Measurements from ENCODE around the gene KCNC1. TPM values are rescaled to one million over a fixed set of nuclear protein-coding genes. Genes with fewer than 3 reads are reported as not detected.

KCNC1 gene
- total RNA-seq = not detected
- polyA plus RNA-seq = not detected
- long read RNA-seq, donor 1, partial matches to known transcripts = 0 of 19 reads
- long read RNA-seq, donor 1, other reads (novel, unspliced or antisense) = 19 of 19 reads
- long read RNA-seq, donor 2, partial matches to known transcripts = 0 of 28 reads
- long read RNA-seq, donor 2, other reads (novel, unspliced or antisense) = 28 of 28 reads

GRCh38 chr11:17734418-17734911 lies at the start of gene KCNC1:
TSS of gene KCNC1 (plus strand) at chr11:17734781. CDS start at chr11:17736003, 1,222 bp downstream.
- Histone ChIP-seq H3K27ac (ENCODE audit: low read depth in 1 of 2, low read length in 2 of 2) (no peak within 1 kb of the TSS), H3K4me3 (ENCODE audit: low read length in 2 of 2) (peak within 1 kb of the TSS in 1 of 2 donors; percentile 28), H3K4me1 (ENCODE audit: control insufficient read depth in 1 of 2, insufficient read depth in 2 of 2, low read length in 2 of 2) (no peaks in the 10 kb centered on the region), H3K36me3 (ENCODE audit: control insufficient read depth in 1 of 2, insufficient read depth in 2 of 2, low read length in 1 of 2) (no peaks in the 10 kb centered on the region), H3K27me3 (ENCODE audit: control insufficient read depth in 1 of 2, insufficient read depth in 2 of 2, low read length in 1 of 2) (no peaks in the 10 kb centered on the region), H3K9me3 (ENCODE audit: control insufficient read depth, low read length) (no peaks in the 10 kb centered on the region)
- DNase-seq = peak in 1 of 2 donors; percentile 82
- WGBS, 2 donors = 0 to 1% methylated on average over 39 to 66 of the region's 66 CpGs
- intact Hi-C loops (cut with DNase I) = loop anchor here (5.0 kb wide), 3 partner anchors 93 to 368 kb away; no protein-coding TSS in a partner anchor
- no peak for ATAC-seq (ENCODE audit: low FRiP score)

GRCh38 chr11:17686231-17686980 lies 48.2 kb upstream of the KCNC1 start:
- Histone ChIP-seq H3K36me3 (ENCODE audit: control insufficient read depth in 1 of 2, insufficient read depth in 2 of 2, low read length in 1 of 2) (no peaks in the 10 kb centered on the region), H3K4me1 (ENCODE audit: control insufficient read depth in 1 of 2, insufficient read depth in 2 of 2, low read length in 2 of 2) (no peaks in the 10 kb centered on the region), H3K9me3 (ENCODE audit: control insufficient read depth, low read length) (no peaks in the 10 kb centered on the region), H3K4me3 (ENCODE audit: low read length in 2 of 2) (no peak overlapping the region), H3K27me3 (ENCODE audit: control insufficient read depth in 1 of 2, insufficient read depth in 2 of 2, low read length in 1 of 2) (no peaks in the 10 kb centered on the region), H3K27ac (ENCODE audit: low read depth in 1 of 2, low read length in 2 of 2) (no peak overlapping the region)
- no peak for ATAC-seq (ENCODE audit: low FRiP score)
- WGBS, 2 donors = 19% methylated on average over 8 of the region's 8 CpGs
- DNase-seq = no peak
- intact Hi-C loops (cut with DNase I) = no loop called here

- Histone ChIP-seq H3K4me3 (ENCODE audit: low read length in 2 of 2) (no peak overlapping the region), H3K36me3 (ENCODE audit: control insufficient read depth in 1 of 2, insufficient read depth in 2 of 2, low read length in 1 of 2) (no peaks in the 10 kb centered on the region), H3K4me1 (ENCODE audit: control insufficient read depth in 1 of 2, insufficient read depth in 2 of 2, low read length in 2 of 2) (no peaks in the 10 kb centered on the region), H3K27ac (ENCODE audit: low read depth in 1 of 2, low read length in 2 of 2) (no peak overlapping the region), H3K9me3 (ENCODE audit: control insufficient read depth, low read length) (no peaks in the 10 kb centered on the region), H3K27me3 (ENCODE audit: control insufficient read depth in 1 of 2, insufficient read depth in 2 of 2, low read length in 1 of 2) (no peaks in the 10 kb centered on the region)
- WGBS, 2 donors = 83 to 84% methylated on average over 16 to 18 of the region's 18 CpGs
- intact Hi-C loops (cut with DNase I) = no loop called here
- ATAC-seq (ENCODE audit: low FRiP score) (no peak), DNase-seq (no peak)
These were observed 46.5 kb upstream of the KCNC1 start for GRCh38 chr11:17687946-17688670.

- no peaks in the 10 kb centered on the region for H3K4me1 ChIP-seq (ENCODE audit: control insufficient read depth in 1 of 2, insufficient read depth in 2 of 2, low read length in 2 of 2)
- no peak for ATAC-seq (ENCODE audit: low FRiP score)
These were observed 43.0 kb upstream of the KCNC1 start for GRCh38 chr11:17691550-17691949.

GRCh38 chr11:17691976-17692375 lies 42.6 kb upstream of the KCNC1 start:
- ATAC-seq (ENCODE audit: low FRiP score) = no peak
- intact Hi-C loops (cut with DNase I) = no loop called here
- 58 to 65% methylated on average over 10 of the region's 10 CpGs for WGBS, 2 donors
- H3K9me3 ChIP-seq (ENCODE audit: control insufficient read depth, low read length) = no peaks in the 10 kb centered on the region
- H3K36me3 ChIP-seq (ENCODE audit: control insufficient read depth in 1 of 2, insufficient read depth in 2 of 2, low read length in 1 of 2) = no peaks in the 10 kb centered on the region
- no peaks in the 10 kb centered on the region for H3K4me1 ChIP-seq (ENCODE audit: control insufficient read depth in 1 of 2, insufficient read depth in 2 of 2, low read length in 2 of 2)
- no peak overlapping the region for H3K4me3 ChIP-seq (ENCODE audit: low read length in 2 of 2)
- no peaks in the 10 kb centered on the region for H3K27me3 ChIP-seq (ENCODE audit: control insufficient read depth in 1 of 2, insufficient read depth in 2 of 2, low read length in 1 of 2)
- no peak for DNase-seq
- H3K27ac ChIP-seq (ENCODE audit: low read depth in 1 of 2, low read length in 2 of 2) = no peak overlapping the region

More at GRCh38 chr11:17691550-17691949, 43.0 kb upstream of the KCNC1 start:
- no peaks in the 10 kb centered on the region for H3K27me3 ChIP-seq (ENCODE audit: control insufficient read depth in 1 of 2, insufficient read depth in 2 of 2, low read length in 1 of 2)
- H3K9me3 ChIP-seq (ENCODE audit: control insufficient read depth, low read length) = no peaks in the 10 kb centered on the region
- H3K4me3 ChIP-seq (ENCODE audit: low read length in 2 of 2) = no peak overlapping the region
- 44 to 65% methylated on average over 2 of the region's 2 CpGs for WGBS, 2 donors
- intact Hi-C loops (cut with DNase I) = no loop called here
- no peak for DNase-seq
- H3K27ac ChIP-seq (ENCODE audit: low read depth in 1 of 2, low read length in 2 of 2) = no peak overlapping the region
- H3K36me3 ChIP-seq (ENCODE audit: control insufficient read depth in 1 of 2, insufficient read depth in 2 of 2, low read length in 1 of 2) = no peaks in the 10 kb centered on the region

- Histone ChIP-seq H3K27ac (ENCODE audit: low read depth in 1 of 2, low read length in 2 of 2) (no peak overlapping the region), H3K4me1 (ENCODE audit: control insufficient read depth in 1 of 2, insufficient read depth in 2 of 2, low read length in 2 of 2) (no peaks in the 10 kb centered on the region), H3K4me3 (ENCODE audit: low read length in 2 of 2) (no peak overlapping the region), H3K27me3 (ENCODE audit: control insufficient read depth in 1 of 2, insufficient read depth in 2 of 2, low read length in 1 of 2) (no peaks in the 10 kb centered on the region), H3K36me3 (ENCODE audit: control insufficient read depth in 1 of 2, insufficient read depth in 2 of 2, low read length in 1 of 2) (no peaks in the 10 kb centered on the region), H3K9me3 (ENCODE audit: control insufficient read depth, low read length) (no peaks in the 10 kb centered on the region)
- DNase-seq (no peak), ATAC-seq (ENCODE audit: low FRiP score) (no peak)
- intact Hi-C loops (cut with DNase I) = no loop called here
- 78 to 79% methylated on average over 7 of the region's 7 CpGs for WGBS, 2 donors
These were observed 41.6 kb upstream of the KCNC1 start for GRCh38 chr11:17692931-17693330.

GRCh38 chr11:17693531-17693930 lies 41.0 kb upstream of the KCNC1 start:
- 53 to 54% methylated on average over 4 of the region's 4 CpGs for WGBS, 2 donors
- Histone ChIP-seq H3K27me3 (ENCODE audit: control insufficient read depth in 1 of 2, insufficient read depth in 2 of 2, low read length in 1 of 2) (no peaks in the 10 kb centered on the region), H3K9me3 (ENCODE audit: control insufficient read depth, low read length) (no peaks in the 10 kb centered on the region), H3K36me3 (ENCODE audit: control insufficient read depth in 1 of 2, insufficient read depth in 2 of 2, low read length in 1 of 2) (no peaks in the 10 kb centered on the region), H3K27ac (ENCODE audit: low read depth in 1 of 2, low read length in 2 of 2) (no peak overlapping the region), H3K4me1 (ENCODE audit: control insufficient read depth in 1 of 2, insufficient read depth in 2 of 2, low read length in 2 of 2) (no peaks in the 10 kb centered on the region), H3K4me3 (ENCODE audit: low read length in 2 of 2) (no peak overlapping the region)
- DNase-seq = no peak
- no peak for ATAC-seq (ENCODE audit: low FRiP score)
- intact Hi-C loops (cut with DNase I) = no loop called here

- intact Hi-C loops (cut with DNase I) = loop anchor here in 1 of 2 donors (1.0 kb wide), 1 partner anchor 42 kb away; no protein-coding TSS in a partner anchor
- no peak for ATAC-seq (ENCODE audit: low FRiP score)
- Histone ChIP-seq H3K4me1 (ENCODE audit: control insufficient read depth in 1 of 2, insufficient read depth in 2 of 2, low read length in 2 of 2) (no peaks in the 10 kb centered on the region), H3K27ac (ENCODE audit: low read depth in 1 of 2, low read length in 2 of 2) (no peak overlapping the region), H3K36me3 (ENCODE audit: control insufficient read depth in 1 of 2, insufficient read depth in 2 of 2, low read length in 1 of 2) (no peaks in the 10 kb centered on the region), H3K4me3 (ENCODE audit: low read length in 2 of 2) (no peak overlapping the region), H3K9me3 (ENCODE audit: control insufficient read depth, low read length) (no peaks in the 10 kb centered on the region), H3K27me3 (ENCODE audit: control insufficient read depth in 1 of 2, insufficient read depth in 2 of 2, low read length in 1 of 2) (no peaks in the 10 kb centered on the region)
- WGBS, 2 donors = 81 to 86% methylated on average over 10 of the region's 10 CpGs
- DNase-seq = no peak
These were observed 40.0 kb upstream of the KCNC1 start for GRCh38 chr11:17694494-17695110.
